ENCODE results near the gene SPOCK2.
A peak's percentile ranks its signal among the peaks of the same experiment; 100 is the strongest.

SPOCK2 gene

GRCh38 chr10:72107325-72108003 is 19.1 kb upstream of the SPOCK2 start:
- DNase-seq: no peak

GRCh38 chr10:72106896-72107295 is 18.5 kb upstream of the SPOCK2 start:
- DNase-seq: no peak

GRCh38 chr10:72106154-72106849 is 18.0 kb upstream of the SPOCK2 start:
- no peak for DNase-seq

GRCh38 chr10:72105710-72106109 is 17.4 kb upstream of the SPOCK2 start:
- no peak for DNase-seq

DNA sequence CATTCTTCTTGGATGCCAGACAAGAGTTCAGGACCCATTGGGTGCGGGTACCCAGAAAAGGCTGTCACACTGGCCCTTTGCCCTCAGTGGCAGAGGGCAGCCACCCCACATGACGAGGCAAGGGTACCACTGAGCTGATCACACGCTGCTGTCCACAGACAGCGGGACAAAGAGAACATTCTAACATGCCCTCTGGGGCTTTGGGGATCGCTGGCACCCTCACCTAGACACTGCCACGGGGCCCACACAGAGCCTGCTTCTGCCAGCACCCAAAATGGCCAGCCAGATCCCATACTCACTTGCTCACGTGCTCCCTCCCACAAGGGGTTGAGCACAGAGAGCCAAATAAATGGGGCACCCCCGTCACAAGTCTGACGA is 16.7 kb upstream of the SPOCK2 start:
- DNase-seq: no peak

GRCh38 chr10:72104472-72105097 is 16.2 kb upstream of the SPOCK2 start:
- DNase-seq: no peak

GRCh38 chr10:72099600-72099921 is 11.2 kb upstream of the SPOCK2 start:
- DNase-seq: no peak

GRCh38 chr10:72098836-72099599 is 10.7 kb upstream of the SPOCK2 start:
- DNase-seq: no peak

GRCh38 chr10:72098301-72098835 is 10.0 kb upstream of the SPOCK2 start:
- no peak for DNase-seq

- DNase-seq: no peak
Measured at GRCh38 chr10:72097448-72098300, 9.3 kb upstream of the SPOCK2 start.

- no peak for DNase-seq
Measured at GRCh38 chr10:72096115-72097000, 8.0 kb upstream of the SPOCK2 start.

DNA sequence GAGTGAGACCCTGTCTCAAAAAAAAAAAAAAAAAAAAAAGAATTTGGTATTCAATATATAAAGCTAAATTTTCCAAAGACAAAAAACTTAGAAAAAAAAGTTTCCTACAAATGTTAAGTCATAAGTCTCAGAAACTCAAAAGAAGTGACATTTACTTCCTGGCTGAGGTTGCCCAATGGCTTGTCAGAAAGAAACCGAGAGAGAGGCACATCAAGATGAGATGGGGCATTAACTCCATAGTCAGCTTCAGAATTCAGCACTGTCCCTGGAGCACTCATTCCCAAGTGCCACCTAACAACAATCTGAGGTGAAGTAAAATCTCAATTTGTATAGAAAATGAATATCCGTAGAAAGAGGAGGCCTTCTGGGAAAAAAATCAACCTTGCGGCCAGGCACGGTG is 6.8 kb upstream of the SPOCK2 start:
- DNase-seq: no peak

DNA sequence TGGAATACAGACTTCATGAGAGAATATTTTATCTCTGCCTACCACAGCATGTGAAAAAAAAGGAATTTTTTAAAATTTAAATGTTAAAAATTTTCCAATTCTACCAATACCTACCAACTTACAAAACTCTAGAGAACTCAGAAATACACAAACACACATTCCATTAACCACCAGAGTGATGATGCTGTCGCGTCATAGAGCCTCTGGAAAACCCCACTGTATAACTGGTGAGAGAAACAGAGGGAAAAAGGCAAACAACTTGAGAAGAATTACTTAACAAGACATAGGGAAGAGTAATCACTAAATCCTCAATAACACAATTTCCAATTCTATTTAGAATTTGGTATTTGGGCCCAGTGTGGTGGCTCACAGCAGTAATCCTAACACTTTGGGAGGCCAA is 6.2 kb upstream of the SPOCK2 start:
- DNase-seq: no peak

DNA sequence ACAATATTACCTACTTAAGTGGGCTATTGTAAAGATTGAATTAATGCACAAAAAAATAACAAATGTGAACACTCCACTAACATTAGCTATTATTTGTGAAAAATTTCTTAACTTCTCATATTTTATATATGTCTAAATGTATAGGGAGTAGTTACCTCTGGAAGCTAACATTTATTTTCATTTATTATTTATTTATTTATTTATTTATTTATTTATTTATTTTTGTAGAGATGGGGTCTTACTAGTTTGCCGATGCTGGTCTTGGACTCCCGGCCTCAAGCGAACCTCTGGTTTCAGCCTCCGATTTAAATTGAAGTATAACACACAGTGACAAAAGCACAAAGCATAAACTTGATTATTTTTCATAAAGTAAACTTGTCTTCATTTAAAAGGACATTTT is 5.1 kb upstream of the SPOCK2 start:
- no peak for DNase-seq

GRCh38 chr10:72092987-72093386 is 4.6 kb upstream of the SPOCK2 start:
- no peak for DNase-seq

DNA sequence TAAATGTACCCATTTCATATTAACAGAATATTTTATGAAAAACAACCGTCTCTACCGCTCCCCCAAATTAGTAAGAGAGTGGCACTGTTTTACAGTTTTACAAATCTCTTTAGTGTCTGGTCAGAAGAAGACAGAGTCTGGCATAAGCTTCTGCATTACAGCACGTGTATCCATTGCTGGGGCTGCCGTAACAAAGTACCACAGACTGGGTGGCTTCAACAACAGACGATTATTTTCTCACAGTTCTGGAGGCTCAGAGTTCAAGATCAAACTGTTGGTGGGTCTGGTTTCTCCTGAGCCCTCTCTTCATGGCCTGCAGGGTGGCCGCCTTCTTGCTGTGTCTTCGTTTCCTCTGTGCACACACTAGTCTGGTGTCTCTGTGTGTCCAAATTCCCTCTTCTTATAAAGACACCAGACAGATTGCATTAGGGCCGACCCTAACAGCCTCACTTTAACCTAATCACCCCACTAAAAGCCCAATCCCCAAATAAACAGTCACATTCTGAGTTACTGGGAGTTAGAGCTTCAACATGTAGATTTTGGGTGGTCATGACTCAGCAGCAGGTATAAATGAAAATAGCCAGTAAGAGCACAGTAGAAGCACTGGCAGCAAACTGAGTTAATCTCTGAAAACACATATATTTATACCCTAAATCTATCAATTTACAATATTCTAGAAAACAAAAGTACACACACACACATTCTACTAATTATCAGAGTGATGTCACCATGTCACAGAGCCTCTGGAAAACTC is 4.0 kb upstream of the SPOCK2 start:
- no peak for DNase-seq

GRCh38 chr10:72090326-72090725 is 2.0 kb upstream of the SPOCK2 start:
- no peak for DNase-seq

DNA sequence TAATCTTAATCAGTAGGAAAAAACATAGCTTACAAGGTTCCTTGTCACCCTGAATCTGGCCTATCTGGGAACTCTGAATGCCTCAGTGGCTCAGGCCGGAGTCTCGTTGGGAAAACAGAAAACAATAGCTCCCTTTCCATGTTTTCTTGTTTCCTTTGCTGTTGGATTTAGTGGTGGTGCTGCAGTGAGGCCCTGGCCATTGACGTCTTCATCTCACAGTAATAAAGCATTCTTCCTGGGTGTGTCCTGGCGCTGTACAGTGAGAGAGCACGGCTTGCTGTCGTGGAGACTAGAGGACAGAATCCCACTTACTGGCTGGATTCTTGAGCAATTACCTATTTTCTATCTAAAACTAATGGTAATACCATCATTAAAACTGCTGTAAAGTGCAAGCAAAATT is 1.3 kb upstream of the SPOCK2 start:
- no peak for DNase-seq

DNA sequence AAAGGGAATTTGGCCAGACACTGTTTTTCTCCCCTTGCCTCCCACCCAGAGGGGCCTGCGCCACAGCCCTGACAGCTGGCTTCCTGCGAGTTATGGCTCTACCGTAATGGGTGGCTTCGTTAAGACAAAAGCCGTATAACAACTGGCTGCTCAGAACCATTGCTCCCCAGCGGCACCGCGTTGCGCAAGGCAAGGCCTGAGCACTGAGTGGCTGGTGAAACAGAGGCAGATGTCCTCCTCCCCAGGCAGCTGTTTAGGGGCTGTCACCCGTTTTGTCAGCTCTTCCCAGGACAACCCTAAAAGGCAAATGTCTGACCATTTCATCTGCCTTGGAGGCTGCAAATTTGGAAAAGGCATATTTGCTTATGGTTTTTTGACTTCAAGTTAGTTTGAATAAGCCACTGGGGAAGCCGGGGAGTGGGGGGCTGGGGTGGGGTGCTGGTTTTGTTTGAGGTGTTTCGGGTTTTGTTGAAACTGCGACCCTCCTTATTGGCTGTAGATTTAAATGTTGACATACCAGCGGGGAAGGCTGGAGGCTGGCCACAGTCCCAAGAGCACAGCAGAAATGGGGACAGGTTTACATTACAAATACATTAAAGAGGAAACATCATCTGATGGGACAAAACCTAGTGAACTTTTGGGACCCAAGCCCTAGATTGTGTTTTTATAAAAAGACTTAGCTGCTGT is 681 bp upstream of the SPOCK2 start:
- peak; percentile 71 for DNase-seq

GRCh38 chr10:72087392-72087968 is 871 bp downstream of the SPOCK2 start:
- no peak for DNase-seq

Data from right hindlimb (tissue), 1 donor.